ENCODE results near the gene RANBP6.

The RANBP6 gene

GRCh38 chr9:5994493-5994892 is 20.9 kb downstream of the RANBP6 start:
- H3K4me2 ChIP-seq (ENCODE audit: insufficient read depth, low read length), result no peak overlapping the region
- H3K9me3 ChIP-seq (ENCODE audit: insufficient read depth, low read length, severe bottlenecking), result no peaks in the 10 kb centered on the region
- peaks cover 52% of the 10 kb centered on the region for H3K79me2 ChIP-seq (ENCODE audit: insufficient read depth, low read length)

DNA sequence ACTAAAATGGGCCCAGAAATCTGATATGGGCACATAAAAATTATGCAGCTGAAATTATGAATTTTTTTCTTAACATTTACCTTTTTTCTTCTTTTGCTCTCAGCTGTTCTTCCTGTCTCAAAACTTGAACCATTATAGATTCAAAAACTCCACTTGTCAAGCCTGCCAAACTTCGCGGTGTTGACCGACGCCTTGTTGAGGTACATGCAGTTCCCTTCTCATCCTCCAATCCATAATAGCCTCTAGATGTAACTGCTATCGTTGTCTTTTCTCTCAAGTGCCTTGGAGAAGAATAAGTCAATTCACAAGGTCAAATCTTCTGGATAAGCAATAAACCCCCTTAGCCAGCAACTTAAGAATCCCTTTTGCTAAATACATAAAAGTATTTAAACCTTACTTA is 27.2 kb downstream of the RANBP6 start:
- Histone ChIP-seq H3K27me3 (ENCODE audit: insufficient read depth, low read length, poor library complexity) (no peaks in the 10 kb centered on the region), H3K27ac (ENCODE audit: low read length) (no peak overlapping the region), H4K20me1 (ENCODE audit: insufficient read depth, low read length) (peaks cover under 1% of the 10 kb centered on the region; the same call in 1 of the 2 replicates), H3K9me3 (ENCODE audit: insufficient read depth, low read length, severe bottlenecking) (no peaks in the 10 kb centered on the region), H3K79me2 (ENCODE audit: insufficient read depth, low read length) (peaks cover 22% of the 10 kb centered on the region; the same call in 1 of the 2 replicates), H3K4me3 (ENCODE audit: low read depth in 1 of 2, low read length in 2 of 2) (no peak overlapping the region), H2AFZ (ENCODE audit: low read depth, low read length) (no peak overlapping the region), H3K4me1 (ENCODE audit: insufficient read depth, low read length) (no peaks in the 10 kb centered on the region), H3K9ac (ENCODE audit: low read depth, low read length) (no peak overlapping the region), H3K4me2 (ENCODE audit: insufficient read depth, low read length) (no peak overlapping the region), H3K36me3 (ENCODE audit: insufficient read depth, low read length) (peaks cover 10% of the 10 kb centered on the region; the same call in 1 of the 2 replicates)
- no peak for DNase-seq
- TF ChIP-seq CTCF (IDR thresholded peaks at IDR 0.05; ENCODE audit: borderline replicate concordance, extremely low read depth, low read length, poor library complexity, severe bottlenecking), result no peak
- TF ChIP-seq EZH2 (IDR thresholded peaks at IDR 0.05; ENCODE audit: borderline replicate concordance, low read depth, low read length, severe bottlenecking), result no peak
- ATAC-seq (ENCODE audit: insufficient read depth, low read depth), result no peak

More at GRCh38 chr9:5994493-5994892, 20.9 kb downstream of the RANBP6 start:
- H3K27me3 ChIP-seq (ENCODE audit: insufficient read depth, low read length, poor library complexity), result no peaks in the 10 kb centered on the region
- DNase-seq, result no peak
- H3K27ac ChIP-seq (ENCODE audit: low read length), result no peak overlapping the region
- H3K36me3 ChIP-seq (ENCODE audit: insufficient read depth, low read length), result no peaks in the 10 kb centered on the region
- H3K4me3 ChIP-seq (ENCODE audit: low read depth in 1 of 2, low read length in 2 of 2), result no peak overlapping the region
- H3K4me1 ChIP-seq (ENCODE audit: insufficient read depth, low read length), result no peaks in the 10 kb centered on the region
- no peak overlapping the region for H2AFZ ChIP-seq (ENCODE audit: low read depth, low read length)
- H4K20me1 ChIP-seq (ENCODE audit: insufficient read depth, low read length), result peaks cover 10% of the 10 kb centered on the region; the same call in 1 of the 2 replicates
- no peak for TF ChIP-seq EZH2 (IDR thresholded peaks at IDR 0.05; ENCODE audit: borderline replicate concordance, low read depth, low read length, severe bottlenecking)
- no peak for TF ChIP-seq CTCF (IDR thresholded peaks at IDR 0.05; ENCODE audit: borderline replicate concordance, extremely low read depth, low read length, poor library complexity, severe bottlenecking)
- no peak for ATAC-seq (ENCODE audit: insufficient read depth, low read depth)
- no peak overlapping the region for H3K9ac ChIP-seq (ENCODE audit: low read depth, low read length)

DNA sequence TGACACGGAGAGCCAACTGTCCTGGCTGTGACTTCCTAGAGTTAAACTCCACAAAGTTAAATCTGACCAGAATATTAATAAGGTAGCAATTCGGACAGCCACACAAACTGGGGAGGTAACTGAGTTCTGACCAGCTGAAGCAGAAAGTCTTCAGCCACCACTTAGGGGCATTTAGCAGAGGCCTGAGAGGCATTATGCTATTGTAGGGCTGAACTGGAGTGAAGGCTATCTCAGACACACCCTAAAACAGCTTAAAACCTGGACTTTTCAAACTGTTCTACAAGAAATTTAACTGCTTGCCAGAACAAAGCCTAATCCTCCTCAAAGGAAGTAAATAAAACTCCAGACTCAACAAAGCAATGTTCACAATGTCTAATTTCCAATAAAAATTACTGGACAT is 32.4 kb downstream of the RANBP6 start:
- no peak overlapping the region for H3K4me2 ChIP-seq (ENCODE audit: insufficient read depth, low read length)
- no peaks in the 10 kb centered on the region for H3K27me3 ChIP-seq (ENCODE audit: insufficient read depth, low read length, poor library complexity)
- no peak for DNase-seq
- no peak overlapping the region for H3K9ac ChIP-seq (ENCODE audit: low read depth, low read length)
- no peak overlapping the region for H3K4me3 ChIP-seq (ENCODE audit: low read depth in 1 of 2, low read length in 2 of 2)
- TF ChIP-seq CTCF (IDR thresholded peaks at IDR 0.05; ENCODE audit: borderline replicate concordance, extremely low read depth, low read length, poor library complexity, severe bottlenecking) (no peak), EZH2 (IDR thresholded peaks at IDR 0.05; ENCODE audit: borderline replicate concordance, low read depth, low read length, severe bottlenecking) (no peak)
- H3K4me1 ChIP-seq (ENCODE audit: insufficient read depth, low read length), result no peaks in the 10 kb centered on the region
- ATAC-seq (ENCODE audit: insufficient read depth, low read depth), result no peak
- H3K27ac ChIP-seq (ENCODE audit: low read length), result no peak overlapping the region
- no peaks in the 10 kb centered on the region for H3K79me2 ChIP-seq (ENCODE audit: insufficient read depth, low read length)
- H4K20me1 ChIP-seq (ENCODE audit: insufficient read depth, low read length), result no peaks in the 10 kb centered on the region
- H2AFZ ChIP-seq (ENCODE audit: low read depth, low read length), result no peak overlapping the region
- peaks cover 13% of the 10 kb centered on the region for H3K36me3 ChIP-seq (ENCODE audit: insufficient read depth, low read length)
- H3K9me3 ChIP-seq (ENCODE audit: insufficient read depth, low read length, severe bottlenecking), result no peaks in the 10 kb centered on the region

DNA sequence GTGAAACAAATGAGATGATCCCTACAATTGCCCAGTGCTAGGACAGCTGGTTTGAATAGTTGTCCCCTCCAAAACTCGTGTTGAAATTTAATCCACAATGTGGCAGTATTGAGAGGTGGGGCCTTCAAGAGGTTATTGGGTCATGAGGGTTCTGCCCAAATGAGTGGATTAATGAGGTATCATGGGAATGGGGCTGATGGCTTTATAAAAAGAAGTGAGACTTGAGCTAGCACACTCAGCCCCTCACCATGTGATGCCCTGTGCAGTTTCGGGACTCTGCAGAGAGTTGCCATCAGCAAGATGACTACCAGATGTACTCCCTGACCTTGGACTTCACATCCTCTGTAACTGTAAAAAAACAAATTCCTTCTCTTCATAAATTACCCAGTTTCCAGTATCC is 33.1 kb downstream of the RANBP6 start:
- no peak for ATAC-seq (ENCODE audit: insufficient read depth, low read depth)
- H2AFZ ChIP-seq (ENCODE audit: low read depth, low read length), result no peak overlapping the region
- no peaks in the 10 kb centered on the region for H3K4me1 ChIP-seq (ENCODE audit: insufficient read depth, low read length)

More for the DNA sequence above, 33.1 kb downstream of the RANBP6 start:
- Histone ChIP-seq H3K36me3 (ENCODE audit: insufficient read depth, low read length) (peaks cover 13% of the 10 kb centered on the region), H3K9ac (ENCODE audit: low read depth, low read length) (no peak overlapping the region), H4K20me1 (ENCODE audit: insufficient read depth, low read length) (no peaks in the 10 kb centered on the region), H3K27ac (ENCODE audit: low read length) (no peak overlapping the region), H3K4me2 (ENCODE audit: insufficient read depth, low read length) (no peak overlapping the region), H3K27me3 (ENCODE audit: insufficient read depth, low read length, poor library complexity) (no peaks in the 10 kb centered on the region), H3K79me2 (ENCODE audit: insufficient read depth, low read length) (no peaks in the 10 kb centered on the region), H3K9me3 (ENCODE audit: insufficient read depth, low read length, severe bottlenecking) (no peaks in the 10 kb centered on the region), H3K4me3 (ENCODE audit: low read depth in 1 of 2, low read length in 2 of 2) (no peak overlapping the region)
- TF ChIP-seq EZH2 (IDR thresholded peaks at IDR 0.05; ENCODE audit: borderline replicate concordance, low read depth, low read length, severe bottlenecking) (no peak), CTCF (IDR thresholded peaks at IDR 0.05; ENCODE audit: borderline replicate concordance, extremely low read depth, low read length, poor library complexity, severe bottlenecking) (no peak)
- DNase-seq, result no peak

All from DND-41 (cell line).